ENCODE results near the gene GPR132. TPM values are rescaled to one million over a fixed set of nuclear protein-coding genes. Genes with fewer than 3 reads are reported as not detected.

GPR132 gene
- total RNA-seq, 2 donors from 2014 or later: 38.2 to 49.6 TPM

- Mint-ChIP-seq H3K36me3 (ENCODE audit: insufficient read depth in 2 of 2) (peaks cover 5 to 6% of the 10 kb centered on the region in 2 donors), H3K9me3 (peaks cover 3 to 5% of the 10 kb centered on the region in 2 donors), H3K4me1 (ENCODE audit: low read depth) (peaks cover 26% of the 10 kb centered on the region), H3K27me3 (ENCODE audit: low read depth) (no peaks in the 10 kb centered on the region), H3K27ac (no peak overlapping the region), H3K4me3 (no peak overlapping the region)
- ATAC-seq (replicated peaks in 1 of 2): no peak
- no peak for DNase-seq
These were observed 31.1 kb upstream of the GPR132 start for GRCh38 chr14:105096206-105096875.

- Mint-ChIP-seq H3K36me3 (ENCODE audit: insufficient read depth in 2 of 2) (peaks cover 5 to 6% of the 10 kb centered on the region in 2 donors), H3K27ac (no peak overlapping the region), H3K4me3 (peak overlapping the region; percentile 27 to 83), H3K9me3 (peaks cover 3 to 5% of the 10 kb centered on the region in 2 donors), H3K27me3 (ENCODE audit: low read depth) (no peaks in the 10 kb centered on the region), H3K4me1 (ENCODE audit: low read depth) (peaks cover 32% of the 10 kb centered on the region)
- ATAC-seq (replicated peaks in 1 of 2) (no peak), DNase-seq (no peak)
These were observed 30.1 kb upstream of the GPR132 start for GRCh38 chr14:105095236-105095805.

DNA sequence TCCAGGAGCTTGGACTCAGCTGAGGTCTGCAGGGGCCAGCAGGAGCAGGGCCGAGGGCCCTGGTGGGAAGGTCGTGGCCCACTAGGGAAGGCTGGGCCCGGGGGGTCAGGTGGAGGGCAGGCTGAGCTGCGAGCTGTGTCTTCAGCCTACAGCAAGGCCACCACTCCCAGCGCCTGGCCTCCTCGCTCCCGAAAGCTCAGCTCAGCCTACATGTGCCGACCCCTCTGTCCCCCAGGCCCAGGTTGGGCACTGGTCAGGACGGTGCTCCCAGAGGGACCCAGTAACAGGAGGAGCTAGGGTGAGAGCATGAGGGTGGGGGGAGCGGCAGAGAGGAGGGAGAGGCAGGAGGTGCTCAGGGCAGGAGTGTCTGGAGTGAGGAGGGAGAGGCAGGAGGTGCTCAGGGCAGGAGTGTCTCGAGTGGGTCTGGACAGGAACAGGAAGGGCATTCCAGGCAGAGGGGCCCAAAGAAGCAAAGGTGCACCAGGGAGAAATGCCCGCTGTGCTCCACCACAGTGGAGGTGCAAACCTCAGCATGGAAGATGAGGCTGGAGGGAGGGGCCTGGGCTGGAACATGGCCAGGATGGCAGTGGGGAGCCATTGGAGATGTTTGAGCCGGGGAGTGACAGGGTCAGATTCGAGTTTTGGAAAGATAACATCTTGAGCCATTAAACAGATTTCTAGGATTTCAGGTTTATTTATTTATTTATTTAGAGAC lies 29.1 kb upstream of the GPR132 start:
- DNase-seq (no peak), ATAC-seq (replicated peaks in 1 of 2) (peak in 1 of 2 donors; percentile 4)
- Mint-ChIP-seq H3K4me3 (peak overlapping the region; percentile 83 to 84), H3K36me3 (ENCODE audit: insufficient read depth in 2 of 2) (peaks cover 0 to 2% of the 10 kb centered on the region in 2 donors), H3K4me1 (ENCODE audit: low read depth) (peaks cover 28% of the 10 kb centered on the region), H3K9me3 (peaks cover 0 to under 1% of the 10 kb centered on the region in 2 donors), H3K27ac (no peak overlapping the region), H3K27me3 (ENCODE audit: low read depth) (no peaks in the 10 kb centered on the region)

DNA sequence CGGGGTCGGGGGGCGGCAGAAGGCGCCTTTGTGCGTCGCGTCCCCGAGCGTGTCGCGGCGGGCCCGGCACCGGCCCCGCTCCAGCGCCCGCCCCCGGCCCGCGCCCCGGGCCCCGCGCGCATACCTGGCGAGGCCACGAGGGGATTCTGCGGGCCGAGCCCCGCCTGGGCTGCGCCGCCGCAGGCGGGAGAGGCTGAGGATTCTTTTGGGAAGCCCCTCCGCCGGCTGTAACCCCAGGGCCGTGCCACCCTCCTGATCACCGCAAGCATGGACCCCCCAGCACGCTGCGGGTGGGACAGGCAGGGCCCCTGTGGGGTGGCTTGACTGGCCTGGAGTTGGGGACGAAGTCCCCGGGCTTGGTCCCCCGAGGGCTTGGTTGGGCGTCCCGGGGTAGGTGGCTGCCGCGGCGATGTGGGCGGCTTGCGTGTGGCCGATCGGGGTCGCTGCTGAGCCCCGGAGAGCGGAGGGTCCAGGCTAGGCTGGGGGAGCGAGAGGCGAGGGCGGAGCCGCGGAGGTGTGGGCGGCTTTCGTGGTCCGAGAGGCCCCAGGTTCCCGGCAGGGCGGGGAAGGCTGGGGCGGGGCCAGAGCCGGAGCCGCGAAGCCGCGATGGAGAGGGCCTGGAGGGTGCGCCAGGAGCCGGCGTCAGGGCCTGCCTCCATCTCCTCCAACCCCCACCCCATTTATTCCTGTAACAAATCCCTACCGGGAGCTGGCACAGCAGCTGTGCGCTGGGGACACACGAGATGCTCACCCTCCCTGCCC lies 28.4 kb upstream of the GPR132 start:
- Mint-ChIP-seq H3K36me3 (ENCODE audit: insufficient read depth in 2 of 2) (no peaks in the 10 kb centered on the region), H3K4me3 (peak overlapping the region; percentile 83 to 84), H3K4me1 (ENCODE audit: low read depth) (peaks cover 28% of the 10 kb centered on the region), H3K27me3 (ENCODE audit: low read depth) (peaks cover 3% of the 10 kb centered on the region), H3K9me3 (no peaks in the 10 kb centered on the region), H3K27ac (no peak overlapping the region)
- DNase-seq (peak; percentile 90), ATAC-seq (replicated peaks in 1 of 2) (peak; percentile 80 to 84)

DNA sequence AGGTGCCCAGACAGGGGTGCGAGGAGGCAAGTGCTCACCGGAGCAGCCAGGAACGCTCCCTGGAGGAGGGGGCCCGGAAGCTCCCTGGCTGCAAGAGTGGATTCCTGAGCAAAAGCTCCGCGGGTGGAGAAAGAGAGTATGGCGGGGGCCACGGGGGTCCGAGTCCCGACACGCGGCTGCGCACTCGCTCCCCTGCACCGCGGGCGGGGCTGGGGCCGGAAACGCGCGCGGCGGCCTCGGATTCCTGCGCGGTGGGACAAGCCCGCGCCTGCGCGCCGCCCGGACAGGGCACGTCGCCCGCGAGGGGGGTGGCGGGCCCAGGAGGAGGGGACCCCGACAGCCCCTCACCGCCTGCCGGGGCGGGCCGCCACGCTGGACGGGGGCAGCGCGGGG lies 27.8 kb upstream of the GPR132 start:
- H3K9me3 Mint-ChIP-seq: no peaks in the 10 kb centered on the region
- peak overlapping the region; percentile 55 for H3K27ac Mint-ChIP-seq
- peaks cover 28% of the 10 kb centered on the region for H3K4me1 Mint-ChIP-seq (ENCODE audit: low read depth)
- peaks cover 4% of the 10 kb centered on the region for H3K27me3 Mint-ChIP-seq (ENCODE audit: low read depth)
- peak; percentile 52 to 56 for ATAC-seq (replicated peaks in 1 of 2)
- peak; percentile 68 to 80 for DNase-seq
- peak overlapping the region; percentile 78 to 82 for H3K4me3 Mint-ChIP-seq
- H3K36me3 Mint-ChIP-seq (ENCODE audit: insufficient read depth in 2 of 2): no peaks in the 10 kb centered on the region

GRCh38 chr14:105092171-105093037 lies 27.2 kb upstream of the GPR132 start:
- Mint-ChIP-seq H3K27me3 (ENCODE audit: low read depth) (peaks cover 4% of the 10 kb centered on the region), H3K4me1 (ENCODE audit: low read depth) (peaks cover 28% of the 10 kb centered on the region), H3K27ac (peak overlapping the region; percentile 55), H3K36me3 (ENCODE audit: insufficient read depth in 2 of 2) (no peaks in the 10 kb centered on the region), H3K4me3 (peak overlapping the region; percentile 78 to 82), H3K9me3 (no peaks in the 10 kb centered on the region)
- ATAC-seq (replicated peaks in 1 of 2): no peak
- DNase-seq: no peak

DNA sequence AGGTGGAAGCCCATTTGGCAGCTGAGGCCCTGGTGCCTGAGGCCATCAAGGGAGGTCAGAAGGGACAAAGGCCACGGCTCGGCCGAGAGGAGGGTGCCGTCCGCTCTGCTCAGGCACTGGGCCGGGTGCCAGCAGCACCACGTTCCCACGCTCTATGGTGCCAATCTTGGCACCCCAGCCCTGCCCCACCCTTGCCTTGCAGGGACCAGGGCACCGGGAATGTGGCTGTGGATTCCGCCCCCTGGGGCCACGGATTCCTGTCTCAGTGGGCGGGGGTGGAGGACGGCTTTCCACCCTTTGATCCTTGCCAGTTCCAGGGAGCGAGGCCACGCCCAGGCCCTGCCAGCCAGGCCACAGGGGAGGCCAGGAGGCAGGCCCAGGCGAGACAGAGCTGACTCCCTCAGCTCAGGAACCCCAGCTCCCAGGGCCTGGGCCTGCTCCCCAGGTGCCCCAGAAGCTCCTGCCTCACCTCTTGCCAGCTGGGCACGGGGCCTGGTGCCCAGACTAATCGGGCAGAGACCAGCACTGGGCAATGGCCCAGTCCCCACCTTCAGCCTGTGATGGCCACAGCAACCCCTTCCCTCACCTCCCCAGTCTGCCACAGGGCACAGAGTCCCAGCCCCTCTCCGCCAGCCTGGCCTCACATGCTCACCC lies 26.4 kb upstream of the GPR132 start:
- H3K4me1 Mint-ChIP-seq (ENCODE audit: low read depth): peaks cover 30% of the 10 kb centered on the region
- H3K27me3 Mint-ChIP-seq (ENCODE audit: low read depth): peaks cover 4% of the 10 kb centered on the region
- DNase-seq: no peak
- ATAC-seq (replicated peaks in 1 of 2): no peak
- peak overlapping the region in 1 of 2 donors; percentile 82 for H3K4me3 Mint-ChIP-seq
- H3K27ac Mint-ChIP-seq: no peak overlapping the region
- H3K36me3 Mint-ChIP-seq (ENCODE audit: insufficient read depth in 2 of 2): no peaks in the 10 kb centered on the region
- no peaks in the 10 kb centered on the region for H3K9me3 Mint-ChIP-seq

DNA sequence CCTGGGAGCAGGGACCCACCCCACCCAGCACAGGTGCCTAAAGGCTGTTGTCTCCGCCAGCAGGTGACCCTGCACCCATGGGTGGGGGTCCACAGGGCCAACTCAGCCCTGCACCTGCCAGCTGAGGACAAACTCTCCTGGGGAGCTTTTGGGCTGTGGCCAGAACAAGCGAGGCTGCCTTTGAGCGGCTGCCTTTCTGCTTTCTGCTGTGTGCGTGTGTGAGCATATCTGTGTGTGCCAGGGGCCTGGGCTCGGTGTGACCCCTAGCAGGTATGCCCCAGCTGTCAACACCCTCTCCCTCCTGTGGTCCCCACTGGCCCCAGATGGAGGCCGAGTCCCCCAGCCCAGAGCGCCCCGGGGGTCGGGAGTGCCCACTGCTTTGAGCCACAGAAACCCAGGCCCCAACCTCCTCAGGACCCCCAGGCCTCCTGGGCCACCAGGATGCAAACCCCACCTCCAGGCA lies 25.9 kb upstream of the GPR132 start:
- DNase-seq (no peak), ATAC-seq (replicated peaks in 1 of 2) (no peak)
- Mint-ChIP-seq H3K27ac (no peak overlapping the region), H3K27me3 (ENCODE audit: low read depth) (peaks cover 4% of the 10 kb centered on the region), H3K9me3 (no peaks in the 10 kb centered on the region), H3K36me3 (ENCODE audit: insufficient read depth in 2 of 2) (no peaks in the 10 kb centered on the region), H3K4me3 (no peak overlapping the region), H3K4me1 (ENCODE audit: low read depth) (peaks cover 36% of the 10 kb centered on the region)

- Mint-ChIP-seq H3K27me3 (ENCODE audit: low read depth) (peaks cover 4% of the 10 kb centered on the region), H3K4me1 (ENCODE audit: low read depth) (peaks cover 35% of the 10 kb centered on the region), H3K9me3 (no peaks in the 10 kb centered on the region), H3K36me3 (ENCODE audit: insufficient read depth in 2 of 2) (no peaks in the 10 kb centered on the region), H3K4me3 (no peak overlapping the region), H3K27ac (no peak overlapping the region)
- DNase-seq: peak; percentile 90 to 95
- peak; percentile 50 to 51 for ATAC-seq (replicated peaks in 1 of 2)
These were observed 25.3 kb upstream of the GPR132 start for GRCh38 chr14:105090493-105091053.

- H3K27ac Mint-ChIP-seq: no peak overlapping the region
- H3K27me3 Mint-ChIP-seq (ENCODE audit: low read depth): peaks cover 4% of the 10 kb centered on the region
- no peaks in the 10 kb centered on the region for H3K9me3 Mint-ChIP-seq
- H3K36me3 Mint-ChIP-seq (ENCODE audit: insufficient read depth in 2 of 2): no peaks in the 10 kb centered on the region
- DNase-seq (no peak), ATAC-seq (replicated peaks in 1 of 2) (no peak)
- H3K4me1 Mint-ChIP-seq (ENCODE audit: low read depth): peaks cover 28% of the 10 kb centered on the region
- no peak overlapping the region for H3K4me3 Mint-ChIP-seq
These were observed 24.7 kb upstream of the GPR132 start for GRCh38 chr14:105089746-105090492.
